Trophoblast cell (in vitro differentiated cells and primary cell): Measurements from ENCODE around the gene ARHGAP6.

Experiments
- DNase-seq, 2 donors: peaks; one replicate each; pipeline ENCODE4 v3.0.0-alpha.2; 2016
- H2AFZ ChIP-seq: 2 replicates; pipeline ENCODE4 v1.6.1; 2013; ENCODE audit warnings: low read length, moderate library complexity, mild to moderate bottlenecking; ENCODE audit not compliant: insufficient read depth, poor library complexity
- H2AK5ac ChIP-seq: 2 replicates; pipeline ENCODE4 v1.6.1; 2013; ENCODE audit warnings: mild to moderate bottlenecking, low read length
- H2BK120ac ChIP-seq: 2 replicates; pipeline ENCODE4 v1.6.1; 2013; ENCODE audit warnings: low read length, mild to moderate bottlenecking, moderate library complexity; ENCODE audit not compliant: insufficient read depth, poor library complexity
- H2BK12ac ChIP-seq: 2 replicates; pipeline ENCODE4 v1.6.1; 2013; ENCODE audit warnings: mild to moderate bottlenecking, low read length, moderate library complexity
- H2BK5ac ChIP-seq: 2 replicates; pipeline ENCODE4 v1.6.1; 2013; ENCODE audit warnings: low read length, low read depth, moderate library complexity, mild to moderate bottlenecking; ENCODE audit not compliant: poor library complexity
- H3K14ac ChIP-seq: 2 replicates; pipeline ENCODE4 v1.6.1; 2013; ENCODE audit warnings: mild to moderate bottlenecking, low read length
- H3K18ac ChIP-seq: 2 replicates; pipeline ENCODE4 v1.6.1; 2013; ENCODE audit warnings: mild to moderate bottlenecking, low read length
- H3K23ac ChIP-seq: 2 replicates; pipeline ENCODE4 v1.6.1; 2013; ENCODE audit warnings: low read length
- H3K27ac ChIP-seq: 2 replicates; pipeline ENCODE4 v1.5.1; 2013; ENCODE audit warnings: low read depth, mild to moderate bottlenecking, inconsistent platforms, low read length, moderate library complexity
- H3K27me3 ChIP-seq: 2 replicates; pipeline ENCODE4 v1.6.1; 2013; ENCODE audit warnings: inconsistent platforms, mild to moderate bottlenecking, low read length, moderate library complexity; ENCODE audit not compliant: insufficient read depth
- H3K36me3 ChIP-seq, 2 experiments: 1 replicate in 1 of 2; 2 replicates in 1 of 2; pipeline ENCODE4 v1.6.1; 2013; ENCODE audit warnings: low read length in 2 of 2, mild to moderate bottlenecking in 2 of 2, moderate library complexity in 1 of 2; ENCODE audit not compliant: insufficient read depth in 2 of 2, control insufficient read depth in 1 of 2
- H3K4ac ChIP-seq: 2 replicates; pipeline ENCODE4 v1.6.1; 2013; ENCODE audit warnings: low read depth, mild to moderate bottlenecking, low read length, moderate library complexity
- H3K4me1 ChIP-seq, 2 experiments: 1 replicate in 1 of 2; 2 replicates in 1 of 2; pipeline ENCODE4 v1.6.1; 2013; ENCODE audit warnings: low read length in 2 of 2, mild to moderate bottlenecking in 2 of 2, moderate library complexity in 1 of 2; ENCODE audit not compliant: insufficient read depth in 2 of 2, control insufficient read depth in 1 of 2
- H3K4me2 ChIP-seq: 2 replicates; pipeline ENCODE4 v1.6.1; 2013; ENCODE audit warnings: inconsistent platforms, mild to moderate bottlenecking, low read length, moderate library complexity
- H3K4me3 ChIP-seq: 2 replicates; pipeline ENCODE4 v1.5.1; 2013; ENCODE audit warnings: mild to moderate bottlenecking, low read depth, low read length, inconsistent platforms
- H3K79me1 ChIP-seq: one replicate; pipeline ENCODE4 v1.6.1; 2013; ENCODE audit warnings: low read length
- H3K79me2 ChIP-seq: 2 replicates; pipeline ENCODE4 v1.6.1; 2013; ENCODE audit warnings: low read length, mild to moderate bottlenecking; ENCODE audit not compliant: control insufficient read depth, insufficient read depth, poor library complexity
- H3K9ac ChIP-seq: 2 replicates; pipeline ENCODE4 v1.6.1; 2013; ENCODE audit warnings: mild to moderate bottlenecking, low read length
- H3K9me3 ChIP-seq: 2 replicates; pipeline ENCODE4 v1.6.1; 2013; ENCODE audit warnings: low read depth, mild to moderate bottlenecking, control low read depth, inconsistent platforms, low read length; ENCODE audit not compliant: insufficient read depth
- H4K12ac ChIP-seq: 2 replicates; pipeline ENCODE4 v1.6.1; 2013; ENCODE audit warnings: low read depth, mild to moderate bottlenecking, low read length, moderate library complexity
- H4K8ac ChIP-seq: 2 replicates; pipeline ENCODE4 v1.6.1; 2013; ENCODE audit warnings: low read depth, mild to moderate bottlenecking, low read length, moderate library complexity
- H4K91ac ChIP-seq: one replicate; pipeline ENCODE4 v1.6.1; 2013; ENCODE audit warnings: low read depth, mild to moderate bottlenecking, low read length, moderate library complexity
- WGBS: extraction: QIAGEN DNeasy Blood & Tissue Kit; methylation state at CpG from one replicate; pipeline ENCODE4 v1.1.7; 2013; ENCODE audit warnings: missing lambda C conversion rate; ENCODE audit not compliant: insufficient read length, insufficient coverage; ENCODE audit errors: extremely low coverage; 5-methylcytosine and 5-hydroxymethylcytosine counted together

Gene ARHGAP6

GRCh38 chrX:11591723-11592346, 73.9 kb downstream of the ARHGAP6 start:
- no peak overlapping the region for H3K23ac ChIP-seq
- no peak overlapping the region for H3K14ac ChIP-seq
- H2BK12ac ChIP-seq: no peak overlapping the region
- no peak overlapping the region for H4K12ac ChIP-seq
- no peak overlapping the region for H2BK5ac ChIP-seq
- H2AK5ac ChIP-seq: no peak overlapping the region
- no peaks in the 10 kb centered on the region for H3K79me1 ChIP-seq
- no peaks in the 10 kb centered on the region for H3K9me3 ChIP-seq
- H4K91ac ChIP-seq: no peak overlapping the region
- no peaks in the 10 kb centered on the region for H3K27me3 ChIP-seq
- H3K18ac ChIP-seq: no peak overlapping the region
- H3K4me2 ChIP-seq: no peak overlapping the region
- H3K79me2 ChIP-seq: no peaks in the 10 kb centered on the region
- no peak overlapping the region for H3K4me3 ChIP-seq
- DNase-seq: no peak
- H4K8ac ChIP-seq: no peak overlapping the region
- no peaks in the 10 kb centered on the region for H3K36me3 ChIP-seq
- H3K4me1 ChIP-seq: peaks cover 0 to 4% of the 10 kb centered on the region in 2 experiments
- no peak overlapping the region for H3K4ac ChIP-seq
- no peak overlapping the region for H3K9ac ChIP-seq
- no peak overlapping the region for H2AFZ ChIP-seq
- H3K27ac ChIP-seq: no peak overlapping the region
- H2BK120ac ChIP-seq: peak overlapping the region; percentile 22

- no peak overlapping the region for H2BK12ac ChIP-seq
- no peak overlapping the region for H3K4me2 ChIP-seq
- no peak overlapping the region for H4K91ac ChIP-seq
- H4K12ac ChIP-seq: no peak overlapping the region
- H4K8ac ChIP-seq: no peak overlapping the region
- DNase-seq: no peak
- H3K9ac ChIP-seq: no peak overlapping the region
- no peak overlapping the region for H2AK5ac ChIP-seq
- peaks cover 0 to 4% of the 10 kb centered on the region in 2 experiments for H3K4me1 ChIP-seq
- H3K27ac ChIP-seq: no peak overlapping the region
- no peak overlapping the region for H3K14ac ChIP-seq
- H3K27me3 ChIP-seq: no peaks in the 10 kb centered on the region
- H3K18ac ChIP-seq: no peak overlapping the region
- WGBS: no CpG with 5 or more reads among the region's 3 CpGs
- H2BK5ac ChIP-seq: no peak overlapping the region
- no peak overlapping the region for H2AFZ ChIP-seq
- H3K4me3 ChIP-seq: no peak overlapping the region
- no peaks in the 10 kb centered on the region for H3K79me1 ChIP-seq
- no peak overlapping the region for H3K4ac ChIP-seq
- H3K9me3 ChIP-seq: no peaks in the 10 kb centered on the region
- H3K23ac ChIP-seq: no peak overlapping the region
- no peak overlapping the region for H2BK120ac ChIP-seq
- no peaks in the 10 kb centered on the region for H3K79me2 ChIP-seq
- H3K36me3 ChIP-seq: no peaks in the 10 kb centered on the region
Measured at GRCh38 chrX:11589641-11590040, 76.1 kb downstream of the ARHGAP6 start.

- no peak overlapping the region for H2AFZ ChIP-seq
- no peak overlapping the region for H2BK12ac ChIP-seq
- peaks cover 0 to 4% of the 10 kb centered on the region in 2 experiments for H3K4me1 ChIP-seq
- H3K9ac ChIP-seq: no peak overlapping the region
- no peak overlapping the region for H3K4ac ChIP-seq
- no peak for DNase-seq
- H3K36me3 ChIP-seq: no peaks in the 10 kb centered on the region
- no peak overlapping the region for H2BK120ac ChIP-seq
- no peaks in the 10 kb centered on the region for H3K27me3 ChIP-seq
- no peak overlapping the region for H3K18ac ChIP-seq
- no peak overlapping the region for H4K12ac ChIP-seq
- H3K79me1 ChIP-seq: no peaks in the 10 kb centered on the region
- no peak overlapping the region for H3K23ac ChIP-seq
- H4K8ac ChIP-seq: no peak overlapping the region
- no peaks in the 10 kb centered on the region for H3K9me3 ChIP-seq
- no peaks in the 10 kb centered on the region for H3K79me2 ChIP-seq
- H2AK5ac ChIP-seq: no peak overlapping the region
- H3K27ac ChIP-seq: no peak overlapping the region
- H2BK5ac ChIP-seq: no peak overlapping the region
- no peak overlapping the region for H3K14ac ChIP-seq
- H4K91ac ChIP-seq: no peak overlapping the region
- no peak overlapping the region for H3K4me2 ChIP-seq
- no peak overlapping the region for H3K4me3 ChIP-seq
Measured at GRCh38 chrX:11588097-11588496, 77.6 kb downstream of the ARHGAP6 start.

GRCh38 chrX:11585174-11585573, 80.5 kb downstream of the ARHGAP6 start:
- Histone ChIP-seq H3K27me3 (no peaks in the 10 kb centered on the region), H2BK12ac (no peak overlapping the region), H3K4me2 (no peak overlapping the region), H3K4me1 (no peaks in the 10 kb centered on the region), H3K18ac (no peak overlapping the region), H3K4me3 (no peak overlapping the region), H3K79me2 (no peaks in the 10 kb centered on the region), H4K12ac (no peak overlapping the region), H3K36me3 (no peaks in the 10 kb centered on the region), H3K27ac (no peak overlapping the region), H3K4ac (no peak overlapping the region), H3K23ac (no peak overlapping the region), H4K91ac (no peak overlapping the region), H2BK120ac (no peak overlapping the region), H3K9me3 (no peaks in the 10 kb centered on the region), H3K9ac (no peak overlapping the region), H2AK5ac (no peak overlapping the region), H2AFZ (no peak overlapping the region), H3K79me1 (no peaks in the 10 kb centered on the region), H3K14ac (no peak overlapping the region), H4K8ac (no peak overlapping the region), H2BK5ac (no peak overlapping the region)
- no peak for DNase-seq
- no CpG with 5 or more reads among the region's 1 CpG for WGBS
